GM19467 (cell line): ENCODE data around the gene FOXF1.

Experiments used
- ATAC-seq: cut with Tn5 transposase; IDR thresholded peaks from one replicate; pipeline ENCODE4 v1.9.1; 2021; ENCODE audit warnings: mild to moderate bottlenecking, moderate library complexity; ENCODE audit not compliant: unreplicated experiment

The FOXF1 gene

GRCh38 chr16:86515777-86516622, 5.7 kb downstream of the FOXF1 start:
- ATAC-seq: no peak

DNA sequence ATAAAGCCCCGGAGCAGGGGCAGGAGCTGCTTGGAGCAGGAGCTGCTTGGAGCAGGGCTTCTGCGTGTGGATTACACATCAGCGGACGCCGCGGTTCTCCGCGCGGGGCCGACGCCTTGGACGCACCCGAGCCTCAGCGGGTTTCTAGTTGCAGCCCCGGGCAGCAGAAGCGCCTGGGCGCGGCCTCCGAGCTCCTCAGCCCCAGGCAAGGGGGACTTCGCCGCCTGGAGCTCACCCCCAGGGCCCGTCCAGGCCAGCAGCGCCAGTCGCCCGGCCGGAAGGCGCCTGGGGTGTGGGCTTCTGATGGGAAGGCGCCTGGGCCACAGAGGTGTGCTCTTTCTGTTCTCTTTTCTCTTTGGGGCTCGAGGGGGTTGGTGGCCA, 6.3 kb downstream of the FOXF1 start:
- no peak for ATAC-seq

- no peak for ATAC-seq
These were observed 6.7 kb downstream of the FOXF1 start for GRCh38 chr16:86517033-86517432.

DNA sequence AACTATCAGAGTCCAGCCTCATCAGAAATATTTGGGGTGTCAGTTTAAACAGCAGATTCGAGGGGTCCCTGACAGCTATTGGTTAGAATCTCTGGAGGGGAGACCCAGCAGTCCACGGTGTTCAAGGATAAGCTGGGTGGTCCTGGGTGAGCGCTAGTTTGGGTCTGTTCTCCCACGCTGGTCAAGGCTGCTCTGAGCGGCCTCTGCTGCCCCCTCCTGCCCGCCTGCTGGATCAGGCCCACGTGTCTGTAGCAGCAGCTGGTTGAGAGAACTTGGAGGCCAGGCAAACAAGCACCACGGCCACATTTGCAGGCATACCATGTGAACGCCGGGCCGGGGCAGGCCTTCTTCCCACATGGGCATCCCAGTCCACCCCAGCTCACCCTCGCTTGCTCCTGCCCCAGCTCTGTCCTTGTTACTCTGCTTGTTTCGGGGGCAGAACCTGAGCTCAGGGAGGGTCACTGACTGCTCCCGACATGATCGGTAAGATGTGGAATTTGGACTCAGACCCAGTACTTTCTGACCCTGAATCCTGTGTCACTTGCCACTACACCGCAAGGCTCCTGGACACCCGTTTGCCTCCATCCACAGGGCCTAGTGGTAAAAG, 7.4 kb downstream of the FOXF1 start:
- no peak for ATAC-seq

GRCh38 chr16:86519007-86519648, 8.8 kb downstream of the FOXF1 start:
- no peak for ATAC-seq

DNA sequence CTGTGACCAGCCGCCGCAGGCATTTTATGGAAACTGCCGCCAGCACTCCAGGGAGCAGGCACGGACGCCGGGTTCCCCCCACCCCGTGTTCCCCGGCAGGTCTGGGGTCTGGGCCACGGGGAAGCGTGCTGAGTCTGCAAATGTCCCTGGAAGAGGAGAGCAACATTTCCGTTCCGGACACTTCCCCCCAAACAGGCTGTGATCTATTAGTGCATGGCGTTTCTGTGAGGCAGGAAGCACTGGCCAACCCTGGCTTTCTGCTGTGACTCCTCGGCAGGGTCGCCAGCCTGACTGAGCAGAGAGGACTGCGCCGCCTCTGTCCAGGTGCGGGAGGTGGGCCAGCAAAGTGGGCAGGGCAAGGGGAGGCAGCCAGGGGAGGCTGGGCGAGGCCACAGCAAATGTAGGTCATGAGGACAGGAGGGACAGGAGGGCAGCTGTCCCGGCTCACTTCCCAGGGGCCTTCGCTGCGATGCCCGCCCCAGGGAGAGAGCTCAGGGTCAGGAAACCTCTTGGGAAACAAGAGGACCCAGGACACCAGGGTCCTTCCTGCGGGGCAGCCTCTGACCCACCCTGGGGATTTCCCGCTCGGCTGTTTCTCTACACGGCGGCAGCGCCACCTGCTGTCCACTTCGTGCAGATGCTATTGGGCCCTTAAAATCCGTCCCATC, 9.5 kb downstream of the FOXF1 start:
- ATAC-seq: no peak

DNA sequence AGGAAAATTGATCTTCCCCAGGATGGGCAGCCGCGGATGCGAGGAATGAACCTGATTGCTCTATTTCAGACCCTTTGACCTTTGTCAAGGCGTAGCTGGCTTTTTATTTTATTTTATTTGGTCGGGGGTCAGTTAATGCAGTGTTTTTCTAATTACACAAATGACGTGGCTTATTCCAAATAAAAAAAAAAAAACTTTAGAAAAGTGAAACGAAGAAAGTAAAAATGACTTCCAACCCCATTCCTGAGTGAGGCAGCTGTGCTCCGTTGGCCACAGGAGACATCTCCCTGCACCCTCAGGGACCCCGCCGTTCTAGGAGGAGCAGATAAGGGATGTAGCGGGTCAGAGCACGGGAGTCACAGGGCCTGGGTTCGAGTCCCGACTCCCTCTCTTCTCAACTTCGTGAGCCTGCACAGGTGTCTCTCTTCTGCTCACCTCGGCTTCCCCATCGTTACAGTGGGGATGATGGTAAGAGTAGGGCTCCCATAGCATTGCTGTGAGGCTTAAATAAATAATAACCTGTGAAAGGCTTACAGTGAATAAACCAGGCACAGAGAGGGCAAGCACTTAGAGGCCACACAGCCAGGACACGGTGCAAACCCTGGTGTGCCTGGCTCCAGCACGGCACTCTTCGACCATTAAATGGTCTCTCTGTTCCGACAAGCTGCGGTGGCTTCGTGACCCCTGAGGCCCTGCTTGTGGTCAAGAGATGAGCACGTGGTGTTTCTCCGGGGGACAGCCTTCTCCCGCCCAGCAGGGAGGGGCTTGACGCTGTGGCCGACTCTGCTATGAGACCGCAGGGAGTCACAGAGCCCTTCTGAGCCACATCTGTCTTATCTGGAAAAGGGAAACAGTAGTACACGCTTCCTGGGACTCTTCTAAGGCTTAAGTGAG, 10.2 kb downstream of the FOXF1 start:
- no peak for ATAC-seq

GRCh38 chr16:86521236-86522197, 11.2 kb downstream of the FOXF1 start:
- no peak for ATAC-seq

- ATAC-seq: no peak
These were observed 12.3 kb downstream of the FOXF1 start for GRCh38 chr16:86522634-86523033.

GRCh38 chr16:86523166-86523740, 12.9 kb downstream of the FOXF1 start:
- ATAC-seq: no peak

DNA sequence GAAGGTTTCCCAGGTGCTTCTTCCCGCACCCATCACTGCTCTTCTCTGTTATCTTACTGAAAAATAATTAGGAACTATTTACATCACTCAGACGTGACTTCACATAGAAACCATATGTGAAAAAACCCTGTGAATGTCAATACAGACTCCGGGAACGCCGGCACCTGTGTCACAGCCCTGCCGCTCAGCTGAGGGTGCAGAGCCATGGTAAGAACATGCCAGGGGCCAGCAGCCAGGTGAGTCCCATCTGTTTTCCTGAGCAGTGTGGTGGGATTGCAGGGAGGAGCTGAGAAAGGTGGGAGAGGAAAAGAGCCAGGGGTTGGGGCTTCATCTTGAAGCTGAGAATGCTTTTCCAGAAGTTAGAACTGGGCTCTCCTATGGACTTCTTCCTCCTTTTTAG, 13.7 kb downstream of the FOXF1 start:
- ATAC-seq: no peak

DNA sequence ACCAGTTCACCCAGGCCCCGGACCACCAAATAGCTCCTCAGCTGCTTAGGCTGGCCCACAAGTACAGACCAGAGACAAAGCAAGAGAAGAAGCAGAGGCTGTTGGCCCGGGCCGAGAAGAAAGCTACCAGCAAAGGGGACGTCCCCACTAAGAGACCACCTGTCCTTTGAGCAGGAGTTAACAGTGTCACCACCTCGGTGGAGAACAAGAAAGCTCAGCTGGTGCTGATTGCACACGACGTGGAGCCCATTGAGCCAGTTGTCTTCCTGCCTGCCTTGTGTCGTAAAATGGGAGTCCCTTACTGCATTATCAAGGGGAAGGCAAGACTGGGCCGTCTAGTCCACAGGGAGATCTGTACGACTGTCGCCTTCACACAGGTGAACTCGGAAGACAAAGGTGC, 15.4 kb downstream of the FOXF1 start:
- no peak for ATAC-seq

- ATAC-seq: no peak
These were observed 17.0 kb downstream of the FOXF1 start for GRCh38 chr16:86527366-86527765.

DNA sequence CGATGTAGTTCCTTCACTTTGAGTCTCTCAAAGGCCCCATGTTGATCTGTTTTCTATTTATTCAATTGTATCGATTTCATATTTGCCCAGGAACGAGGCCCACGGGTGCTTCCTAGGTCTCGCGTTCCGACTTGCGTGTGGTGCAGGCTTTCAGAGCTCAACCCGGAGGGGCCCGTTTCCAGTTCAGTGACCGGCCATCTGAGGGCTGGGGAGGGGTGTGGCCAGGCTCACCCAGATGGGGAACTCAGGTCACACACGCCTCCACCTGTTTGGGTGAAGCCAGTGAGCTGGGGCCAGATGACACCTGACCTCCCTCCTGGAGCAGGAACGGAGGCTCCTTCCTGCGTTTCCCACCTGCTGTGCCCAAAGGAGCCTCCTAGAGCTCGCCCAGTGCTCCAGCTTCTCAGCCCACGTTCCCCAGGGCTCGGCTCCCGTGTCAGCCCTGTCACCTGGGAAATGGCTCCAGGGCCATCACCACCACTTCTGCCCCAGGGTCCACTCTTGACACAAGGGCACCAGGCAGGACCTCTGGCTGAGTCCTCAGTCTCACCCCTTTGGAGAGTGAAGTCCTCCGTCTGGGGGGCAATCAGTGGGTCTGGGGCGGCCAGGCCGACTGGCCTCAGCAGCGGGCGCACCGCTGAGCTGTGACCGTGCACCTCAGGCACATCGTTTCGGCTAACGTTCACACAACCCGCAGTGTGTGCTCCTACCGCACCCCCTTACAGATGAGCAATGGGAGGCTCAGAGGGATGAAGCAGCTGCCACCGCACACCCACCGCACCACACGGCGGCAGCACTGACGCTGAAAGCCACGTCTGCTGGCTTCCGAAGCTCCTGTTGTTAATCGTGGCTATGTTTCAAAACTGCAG, 18.0 kb downstream of the FOXF1 start:
- no peak for ATAC-seq

GRCh38 chr16:86529160-86529559, 18.8 kb downstream of the FOXF1 start:
- no peak for ATAC-seq

DNA sequence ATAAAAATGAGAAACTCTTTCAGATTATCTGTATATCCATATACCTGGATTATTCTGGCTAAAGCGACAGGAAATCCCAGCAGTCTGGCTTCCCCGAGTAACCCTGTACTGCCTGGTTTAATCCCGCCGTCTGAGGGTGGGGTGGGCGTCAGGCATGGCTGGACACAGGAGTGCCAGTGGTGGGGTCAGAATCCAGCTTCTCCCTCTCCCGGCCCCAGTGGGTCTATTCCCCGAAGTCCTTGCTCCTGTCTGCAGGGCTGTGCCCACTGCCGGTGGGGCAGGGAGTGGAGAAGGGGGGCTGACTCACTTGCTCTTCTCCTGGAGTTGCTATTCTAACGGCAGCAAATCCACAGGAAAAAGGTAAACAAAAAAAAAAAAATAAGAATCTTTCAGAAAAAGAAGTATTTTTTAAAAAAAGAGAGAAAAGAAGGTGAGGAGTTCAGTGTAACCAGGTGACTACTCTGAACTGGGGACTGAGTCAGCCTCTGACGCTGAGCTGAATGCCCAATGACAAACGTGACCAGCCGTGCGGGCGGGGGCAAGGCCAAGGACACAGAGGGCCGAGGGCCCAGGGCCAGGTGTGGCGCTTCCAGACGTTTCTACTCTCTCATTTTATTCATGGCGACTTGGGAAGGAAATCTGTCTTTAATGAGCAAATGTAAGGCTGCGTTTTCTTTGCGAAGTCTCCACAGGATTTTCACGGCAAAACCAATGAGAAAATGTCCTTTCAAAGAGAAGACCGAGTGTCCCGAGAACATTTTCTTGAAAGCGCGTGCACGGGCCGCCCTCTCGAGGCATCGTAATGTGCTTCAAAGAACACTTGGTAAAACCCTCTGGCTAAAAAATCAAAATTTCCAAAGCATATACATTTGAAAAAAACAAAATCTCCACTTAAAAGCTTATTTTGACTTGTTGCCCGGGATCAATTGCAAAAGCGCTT, 20.2 kb downstream of the FOXF1 start:
- ATAC-seq: no peak

DNA sequence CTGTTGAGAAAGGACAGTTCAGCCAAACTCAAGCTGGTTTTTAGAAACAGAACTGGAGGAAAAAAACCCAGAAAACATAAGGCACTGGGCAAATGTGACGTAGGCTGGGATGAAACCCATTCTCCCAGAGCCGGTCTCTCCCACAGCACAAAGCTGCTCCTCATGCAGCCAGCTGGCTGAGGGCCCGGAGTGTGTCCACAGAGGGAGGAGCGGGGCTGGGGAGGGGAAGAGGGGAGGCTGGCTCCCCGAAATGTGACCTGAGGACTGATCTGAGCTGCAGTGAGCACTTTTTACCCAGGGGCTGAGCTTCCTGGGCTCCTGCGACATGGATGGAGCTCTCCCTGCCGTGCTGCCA, 20.8 kb downstream of the FOXF1 start:
- ATAC-seq: no peak
